ENCODE data around the gene TRPM3.

DNA sequence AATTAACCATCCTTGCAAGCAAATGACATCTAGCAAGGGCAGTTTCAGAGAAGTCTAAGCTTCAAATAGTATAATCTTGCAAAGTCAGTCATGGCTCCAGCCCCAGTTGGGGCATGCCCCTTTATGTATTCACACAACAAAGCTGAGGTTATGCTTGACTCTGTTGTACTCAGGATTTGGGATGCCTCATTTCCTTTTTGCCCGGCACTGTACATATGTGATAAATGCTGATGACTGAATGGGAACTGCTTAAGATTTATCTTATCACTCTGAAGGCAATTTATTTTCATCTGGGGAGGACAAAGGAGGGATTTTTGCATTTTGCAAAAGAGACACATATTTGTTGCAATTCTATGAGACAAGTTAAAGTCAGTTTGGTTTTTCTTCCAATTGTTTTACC lies 219.2 kb downstream of the TRPM3 start:
- TF ChIP-seq, protein P1, sequence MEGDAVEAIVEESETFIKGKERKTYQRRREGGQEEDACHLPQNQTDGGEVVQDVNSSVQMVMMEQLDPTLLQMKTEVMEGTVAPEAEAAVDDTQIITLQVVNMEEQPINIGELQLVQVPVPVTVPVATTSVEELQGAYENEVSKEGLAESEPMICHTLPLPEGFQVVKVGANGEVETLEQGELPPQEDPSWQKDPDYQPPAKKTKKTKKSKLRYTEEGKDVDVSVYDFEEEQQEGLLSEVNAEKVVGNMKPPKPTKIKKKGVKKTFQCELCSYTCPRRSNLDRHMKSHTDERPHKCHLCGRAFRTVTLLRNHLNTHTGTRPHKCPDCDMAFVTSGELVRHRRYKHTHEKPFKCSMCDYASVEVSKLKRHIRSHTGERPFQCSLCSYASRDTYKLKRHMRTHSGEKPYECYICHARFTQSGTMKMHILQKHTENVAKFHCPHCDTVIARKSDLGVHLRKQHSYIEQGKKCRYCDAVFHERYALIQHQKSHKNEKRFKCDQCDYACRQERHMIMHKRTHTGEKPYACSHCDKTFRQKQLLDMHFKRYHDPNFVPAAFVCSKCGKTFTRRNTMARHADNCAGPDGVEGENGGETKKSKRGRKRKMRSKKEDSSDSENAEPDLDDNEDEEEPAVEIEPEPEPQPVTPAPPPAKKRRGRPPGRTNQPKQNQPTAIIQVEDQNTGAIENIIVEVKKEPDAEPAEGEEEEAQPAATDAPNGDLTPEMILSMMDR (IDR thresholded peaks at IDR 0.05; ENCODE audit: low read length) = no peak
- TF ChIP-seq EZH2 (optimal IDR thresholded peaks at IDR 0.05; ENCODE audit: low read depth, low read length) = no peak
